DMS53 (cell line): ENCODE data around the gene HMGCS1.
"Not testable (repeated sequence)": the region's sequence is repeated elsewhere in the genome, so short reads cannot be mapped to it uniquely, and the experiment has no call there.

ENCODE experiments used
- DNase-seq: peaks from one replicate; lab custom pipeline; 2025; lab: John Stamatoyannopoulos, UW

Gene HMGCS1

DNA sequence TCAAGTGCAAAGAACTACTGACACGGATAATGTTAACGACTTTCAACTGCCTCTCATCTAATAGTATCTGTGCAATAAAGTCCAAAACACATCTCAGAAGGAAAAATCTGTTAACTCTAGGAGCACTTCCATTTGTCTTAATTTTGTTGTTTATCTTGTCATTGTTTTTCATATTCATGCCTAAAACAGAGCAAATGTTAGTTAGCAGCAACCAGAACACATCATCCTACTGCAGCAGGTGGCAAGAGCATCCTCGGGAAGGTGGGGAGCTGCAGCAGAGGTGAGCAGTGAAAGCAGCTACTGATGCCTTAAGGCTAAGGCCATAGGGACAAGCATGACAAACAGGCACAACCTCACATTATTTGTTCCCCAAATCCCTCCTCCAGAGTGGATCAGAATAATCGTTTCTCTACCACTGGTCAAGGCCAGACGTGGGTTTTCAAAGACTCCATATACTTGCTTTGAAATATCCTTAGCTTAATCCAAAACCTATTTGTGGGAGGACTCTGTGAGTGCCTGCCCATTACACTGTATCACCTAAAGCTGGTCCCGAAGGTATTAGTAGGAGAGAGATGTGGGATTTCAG, 1.0 kb downstream of the HMGCS1 start:
- DNase-seq: no peak

DNA sequence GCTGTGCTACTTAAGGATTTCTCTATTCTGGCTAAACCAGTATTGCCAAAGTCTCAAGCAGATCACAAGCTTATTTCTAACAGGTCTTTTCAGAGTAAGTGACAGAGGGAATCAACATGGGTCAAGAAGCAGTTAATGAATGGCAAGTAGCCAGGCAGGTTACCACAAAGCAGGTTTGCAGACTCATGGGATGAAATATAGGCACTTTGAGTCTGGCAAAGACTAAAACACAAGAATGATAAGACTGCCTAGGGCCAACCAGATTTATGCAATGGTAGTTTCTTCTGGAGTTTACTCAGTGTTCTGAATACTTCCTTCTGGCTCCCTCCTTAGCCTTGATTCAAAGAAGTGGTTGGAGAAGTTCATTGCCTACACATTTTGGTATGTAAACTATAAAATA, 3.6 kb downstream of the HMGCS1 start:
- no peak for DNase-seq

DNA sequence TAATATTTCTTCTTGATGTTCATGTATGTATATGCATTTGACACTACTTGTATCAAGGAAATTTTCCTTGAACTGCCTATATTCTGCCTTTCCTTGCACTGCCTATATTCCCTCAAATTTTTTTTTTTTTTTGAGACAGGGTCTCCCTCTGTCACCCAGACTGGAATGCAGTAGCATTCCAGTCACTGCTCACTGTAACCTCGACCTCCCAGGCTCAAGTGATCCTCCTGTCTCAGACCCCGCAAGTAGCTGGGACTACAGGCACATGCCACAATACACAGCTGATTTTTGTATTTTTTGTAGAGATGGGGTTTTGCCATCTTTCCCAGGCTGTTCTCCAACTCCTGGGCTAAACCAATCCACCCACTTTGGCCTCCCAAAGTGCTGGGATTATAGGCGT, 4.1 kb downstream of the HMGCS1 start:
- no peak for DNase-seq

DNA sequence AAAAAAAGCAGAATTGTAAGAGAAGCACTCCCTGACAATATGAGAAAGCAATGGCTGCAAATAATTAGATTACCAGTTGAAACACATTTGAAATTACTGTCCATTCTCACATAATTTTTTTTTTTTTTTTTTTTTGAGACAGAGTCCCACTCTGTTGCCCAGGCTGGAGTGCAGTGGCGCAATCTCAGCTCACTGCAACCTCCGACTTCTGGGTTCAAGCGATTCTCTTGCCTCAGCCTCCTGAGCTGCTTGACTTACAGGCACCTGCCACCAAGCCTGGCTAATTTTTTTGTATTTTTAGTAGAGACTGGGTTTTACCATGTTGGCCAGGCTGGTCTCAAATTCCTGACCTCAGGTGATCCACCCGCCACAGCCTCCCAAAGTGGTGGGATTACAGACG, 6.3 kb downstream of the HMGCS1 start:
- not testable (repeated sequence) for DNase-seq

DNA sequence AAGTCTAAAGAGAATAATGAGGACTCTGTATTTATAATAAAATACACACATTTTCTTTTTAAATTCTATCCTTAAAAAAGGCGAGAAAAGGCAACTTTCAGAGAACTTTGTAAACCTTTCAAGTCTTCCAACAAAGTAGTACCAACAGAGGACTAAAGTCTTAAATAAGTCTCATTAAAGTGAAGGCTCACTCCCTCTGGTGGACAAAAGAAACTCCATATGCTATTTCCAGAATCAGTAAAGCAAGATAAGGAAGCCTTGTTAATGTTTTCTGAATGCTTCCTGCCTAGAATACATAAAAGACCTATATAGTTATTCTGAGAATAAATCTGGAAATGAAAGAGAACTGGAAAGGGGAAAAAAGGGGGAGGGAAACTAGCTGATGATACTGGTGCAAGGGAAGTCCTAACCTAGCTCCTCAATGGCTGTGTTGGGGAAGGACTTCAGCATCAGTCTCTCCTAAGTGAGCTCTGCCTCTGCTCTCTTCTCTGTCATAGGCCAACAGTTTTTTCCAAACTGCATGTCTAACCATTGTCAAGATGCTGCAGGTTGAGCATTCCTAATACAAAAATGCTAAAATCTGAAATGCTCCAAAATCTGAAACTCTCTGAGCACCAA, 7.2 kb downstream of the HMGCS1 start:
- peak; percentile 70 for DNase-seq

DNA sequence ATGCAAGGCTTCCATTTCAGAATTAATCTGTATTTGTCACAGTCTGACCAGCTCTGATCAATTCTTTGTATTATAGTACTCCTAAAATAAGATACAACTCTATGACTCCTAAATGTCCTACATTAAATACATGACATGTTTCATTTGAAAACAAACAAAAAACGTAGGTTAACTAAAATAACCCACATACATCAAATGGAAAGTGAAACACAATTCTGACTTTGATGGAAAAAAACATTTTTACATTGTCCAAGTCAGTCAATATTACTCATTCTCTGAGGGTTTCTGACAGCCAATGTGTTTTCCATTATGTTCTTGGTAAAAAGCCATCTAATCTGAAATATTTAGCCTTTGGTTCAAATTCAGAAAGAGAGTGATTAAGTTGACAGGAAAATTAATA, 8.7 kb downstream of the HMGCS1 start:
- DNase-seq: no peak

DNA sequence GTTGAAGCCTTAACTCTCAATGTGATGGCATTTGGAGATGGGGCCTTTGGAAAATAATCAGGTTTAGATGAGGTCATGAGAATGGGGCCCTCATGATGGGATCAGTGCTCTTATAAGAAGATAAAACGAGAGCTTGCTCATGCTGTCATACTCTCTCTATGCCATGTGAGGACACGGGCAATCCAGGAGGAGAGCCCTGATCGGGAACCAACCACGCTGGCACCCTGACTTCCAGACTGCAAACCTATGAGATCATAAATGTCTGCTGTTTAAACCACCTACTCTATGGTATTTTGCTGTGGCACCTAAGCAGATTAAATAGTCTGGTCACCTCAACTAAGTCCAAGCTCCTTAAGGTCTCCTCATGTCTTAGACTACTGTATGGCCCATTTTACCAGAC, 10.0 kb downstream of the HMGCS1 start:
- DNase-seq: no peak

DNA sequence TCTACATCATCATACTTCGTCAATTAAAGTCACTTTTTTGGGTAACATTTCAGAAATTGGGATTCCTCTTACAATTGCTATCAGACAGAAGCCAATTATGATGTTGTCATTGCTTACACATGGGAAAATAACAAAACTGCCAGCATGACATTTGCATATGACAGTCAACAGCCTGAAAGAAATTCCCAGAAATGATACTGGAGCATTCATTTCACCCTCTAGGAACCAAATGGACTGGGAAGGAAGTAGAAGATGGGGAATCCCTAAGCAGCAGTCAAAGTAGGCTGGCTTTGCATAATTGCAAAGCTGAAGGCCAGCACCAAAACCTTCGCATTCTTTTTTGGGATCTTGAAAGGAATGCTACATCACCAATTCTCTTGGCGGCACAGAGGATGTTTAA, 10.7 kb downstream of the HMGCS1 start:
- DNase-seq: no peak

DNA sequence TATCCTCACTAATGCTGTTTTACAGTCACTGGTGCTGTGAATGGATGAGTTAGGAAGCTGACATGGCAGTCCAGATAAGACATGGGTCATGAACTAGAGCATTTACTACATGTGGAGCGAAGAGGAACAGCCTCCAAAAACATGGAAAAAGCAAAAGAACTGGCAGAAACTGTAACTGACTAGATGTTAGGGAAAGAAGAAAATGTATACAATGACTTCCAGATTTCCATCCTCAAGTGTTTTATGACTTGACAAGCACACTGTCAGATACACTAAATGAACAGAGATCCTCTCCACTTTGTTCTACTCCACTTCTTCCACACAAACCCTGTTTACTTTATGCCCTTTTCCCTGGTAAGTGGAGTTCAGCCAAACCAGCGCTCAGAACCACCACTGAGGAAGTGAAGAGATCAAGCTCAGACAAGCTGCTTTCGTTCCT, 11.5 kb downstream of the HMGCS1 start:
- DNase-seq: peak; percentile 60

DNA sequence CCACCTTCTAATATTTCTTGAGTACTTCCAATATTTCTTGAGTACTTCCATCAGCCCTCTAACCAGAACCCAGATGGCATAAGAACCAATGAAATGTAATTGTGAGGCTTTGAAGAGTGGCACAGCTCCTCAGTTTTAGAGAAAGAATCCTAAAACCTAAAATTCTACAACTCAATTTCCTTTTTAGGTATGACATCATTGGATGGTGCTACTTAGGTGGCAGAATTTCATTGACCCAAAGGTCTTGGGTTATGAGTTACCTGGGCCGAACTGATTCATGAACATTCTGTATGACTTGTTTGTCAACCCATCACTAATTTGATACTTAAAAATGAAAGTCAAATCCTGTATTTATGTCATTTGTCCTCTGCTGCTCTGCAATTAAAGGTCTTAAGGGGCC, 13.1 kb downstream of the HMGCS1 start:
- no peak for DNase-seq

DNA sequence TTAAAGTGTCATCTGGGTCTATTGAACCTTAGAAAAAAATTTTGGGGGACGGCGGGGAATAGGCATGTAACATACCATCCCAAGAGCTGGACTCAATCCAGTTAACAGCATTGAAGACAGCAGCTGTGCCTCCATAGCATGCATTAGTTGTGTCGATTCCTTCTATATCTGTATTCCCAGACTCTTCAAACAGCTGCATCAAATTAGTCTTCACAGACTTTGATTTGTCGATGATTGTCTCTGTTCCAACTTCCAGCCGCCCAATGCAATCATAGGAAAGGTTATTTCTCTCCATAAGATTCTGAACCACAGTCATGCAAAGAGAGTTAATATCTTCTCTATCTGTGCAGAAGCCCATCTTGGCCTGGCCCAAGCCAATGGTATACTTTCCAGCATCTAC, 14.8 kb downstream of the HMGCS1 start:
- no peak for DNase-seq

DNA sequence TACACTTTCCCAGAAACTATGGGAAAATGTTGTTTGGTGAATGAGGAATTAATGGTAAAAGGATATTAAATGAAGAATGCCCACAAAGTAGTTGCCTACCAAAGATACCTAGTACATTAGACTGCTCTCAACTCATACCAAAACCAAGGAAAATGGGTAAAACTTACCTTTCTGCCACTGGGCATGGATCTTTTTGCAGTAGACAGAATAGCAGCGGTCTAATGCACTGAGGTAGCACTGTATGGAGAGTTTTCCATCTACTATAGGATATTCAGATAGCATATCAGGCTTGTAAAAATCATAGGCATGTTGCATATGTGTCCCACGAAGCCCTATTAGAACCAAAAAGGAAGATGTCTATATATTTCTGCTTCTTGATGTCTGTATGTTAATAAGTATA, 16.4 kb downstream of the HMGCS1 start:
- DNase-seq: no peak

DNA sequence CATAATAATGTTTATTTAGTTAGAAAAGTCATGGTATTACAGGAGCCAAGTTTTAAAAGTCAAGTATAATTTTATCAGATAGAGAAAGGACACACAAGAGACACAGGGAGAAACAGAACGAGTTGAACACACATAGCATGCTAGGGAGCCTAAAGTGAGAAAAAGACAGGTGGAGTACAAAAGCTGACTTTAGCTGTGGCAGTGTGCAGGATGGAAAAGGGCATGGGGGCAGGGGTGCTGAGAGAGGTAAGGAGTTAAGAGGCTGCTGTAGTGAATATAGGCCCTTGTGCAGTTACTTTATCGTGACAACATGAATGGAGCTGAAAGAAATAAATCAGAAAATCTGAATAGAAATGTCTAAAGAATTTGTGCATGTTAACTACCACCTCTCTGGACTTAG, 18.0 kb downstream of the HMGCS1 start:
- DNase-seq: no peak

DNA sequence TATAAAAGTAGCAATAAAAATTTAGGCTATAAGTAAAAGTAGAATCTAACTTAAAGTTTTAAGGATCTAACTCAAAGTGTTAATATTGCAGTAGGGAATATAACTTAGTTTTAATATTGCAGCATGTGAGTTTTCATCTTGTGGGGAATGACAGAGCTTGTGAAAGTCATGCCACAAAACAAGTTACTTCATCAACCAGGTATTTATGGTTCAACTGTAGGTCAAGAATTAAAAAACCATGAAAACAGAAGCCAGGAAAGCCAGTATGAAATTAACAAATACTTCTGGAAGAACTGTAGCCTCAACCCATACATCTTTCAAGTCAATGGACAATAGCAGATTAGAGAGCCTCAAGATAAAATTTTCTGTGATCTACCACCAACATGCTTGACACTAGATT, 19.0 kb downstream of the HMGCS1 start:
- DNase-seq: no peak

DNA sequence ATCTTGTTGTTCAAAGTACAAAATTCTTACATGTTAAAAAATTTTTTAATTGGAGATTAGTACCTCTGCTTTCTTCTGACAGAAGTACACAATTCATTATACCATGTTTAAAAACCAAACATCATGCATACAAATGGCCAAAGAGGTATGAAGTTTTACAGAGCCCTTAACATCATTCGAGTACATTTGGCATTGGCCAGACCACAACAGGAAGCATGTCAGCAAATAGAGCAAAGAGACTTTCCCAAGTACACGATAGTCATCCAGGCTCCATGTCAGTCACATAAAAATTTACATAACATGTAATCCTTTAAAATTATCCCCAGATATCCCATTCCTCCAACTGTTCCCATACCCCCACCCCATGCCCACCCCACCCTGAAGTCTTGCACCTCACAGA, 22.5 kb downstream of the HMGCS1 start:
- no peak for DNase-seq

DNA sequence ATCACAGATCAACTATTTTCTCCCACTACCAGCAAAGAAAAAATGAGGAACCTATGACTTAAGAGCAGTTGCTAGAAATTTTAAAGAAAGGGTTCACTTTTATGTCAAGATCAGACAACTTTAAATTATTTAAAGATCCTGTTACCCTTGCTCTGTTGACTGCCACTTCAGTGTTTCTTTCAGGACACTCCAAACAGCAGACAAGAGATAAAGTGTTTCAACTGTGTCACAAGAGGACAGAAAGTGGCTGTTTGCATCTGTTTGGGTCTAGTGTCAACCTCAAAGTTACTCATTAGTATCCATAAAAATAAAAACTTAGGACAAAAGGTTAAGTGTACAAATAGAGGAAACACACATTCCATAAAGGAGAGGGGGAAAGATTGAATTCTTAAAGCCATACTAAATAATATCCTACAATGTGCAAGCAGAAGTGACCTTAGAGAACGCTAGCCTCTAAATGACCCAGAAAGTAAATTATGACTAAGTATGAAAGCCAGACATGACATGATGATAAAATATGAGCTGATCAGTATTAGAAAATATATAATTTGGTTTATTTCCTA, 24.9 kb downstream of the HMGCS1 start:
- DNase-seq: no peak

DNA sequence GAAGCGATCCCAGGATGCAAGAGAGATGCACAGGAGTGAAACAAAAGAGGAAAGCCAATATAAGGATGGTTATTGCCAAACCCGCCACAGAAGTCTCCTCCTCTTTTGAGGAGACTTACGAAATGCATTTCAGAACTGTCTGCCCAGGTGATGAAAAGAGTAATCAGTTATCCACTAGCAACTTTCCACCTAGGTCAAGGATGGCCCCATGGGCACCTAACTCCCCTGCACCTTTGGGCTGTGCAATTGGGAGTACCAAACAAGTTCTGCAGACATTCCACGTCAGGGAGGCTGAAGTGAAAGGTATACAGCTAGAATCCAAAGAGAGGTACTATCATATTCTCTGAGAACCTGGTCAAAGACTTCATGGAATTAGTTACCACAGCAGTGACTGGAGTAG, 25.7 kb downstream of the HMGCS1 start:
- DNase-seq: no peak

DNA sequence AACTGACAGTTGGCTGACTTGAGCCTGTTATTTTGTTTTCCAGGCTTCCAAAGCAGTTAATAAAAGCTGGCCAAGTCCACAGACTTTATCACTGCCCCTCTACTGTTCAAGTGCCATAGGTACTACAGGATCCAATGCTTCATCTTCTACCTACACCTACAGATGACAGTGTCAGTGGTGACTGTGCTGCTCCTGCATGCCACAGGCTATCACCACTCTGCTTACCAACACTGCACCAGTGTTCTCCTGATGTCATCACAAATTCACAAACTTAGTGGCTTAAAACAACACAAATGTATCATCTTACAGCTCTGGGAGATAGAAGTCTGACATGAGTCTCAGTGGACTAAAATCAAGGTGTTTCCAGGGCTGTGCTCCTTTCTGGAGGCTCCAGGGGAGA, 26.6 kb downstream of the HMGCS1 start:
- DNase-seq: no peak

DNA sequence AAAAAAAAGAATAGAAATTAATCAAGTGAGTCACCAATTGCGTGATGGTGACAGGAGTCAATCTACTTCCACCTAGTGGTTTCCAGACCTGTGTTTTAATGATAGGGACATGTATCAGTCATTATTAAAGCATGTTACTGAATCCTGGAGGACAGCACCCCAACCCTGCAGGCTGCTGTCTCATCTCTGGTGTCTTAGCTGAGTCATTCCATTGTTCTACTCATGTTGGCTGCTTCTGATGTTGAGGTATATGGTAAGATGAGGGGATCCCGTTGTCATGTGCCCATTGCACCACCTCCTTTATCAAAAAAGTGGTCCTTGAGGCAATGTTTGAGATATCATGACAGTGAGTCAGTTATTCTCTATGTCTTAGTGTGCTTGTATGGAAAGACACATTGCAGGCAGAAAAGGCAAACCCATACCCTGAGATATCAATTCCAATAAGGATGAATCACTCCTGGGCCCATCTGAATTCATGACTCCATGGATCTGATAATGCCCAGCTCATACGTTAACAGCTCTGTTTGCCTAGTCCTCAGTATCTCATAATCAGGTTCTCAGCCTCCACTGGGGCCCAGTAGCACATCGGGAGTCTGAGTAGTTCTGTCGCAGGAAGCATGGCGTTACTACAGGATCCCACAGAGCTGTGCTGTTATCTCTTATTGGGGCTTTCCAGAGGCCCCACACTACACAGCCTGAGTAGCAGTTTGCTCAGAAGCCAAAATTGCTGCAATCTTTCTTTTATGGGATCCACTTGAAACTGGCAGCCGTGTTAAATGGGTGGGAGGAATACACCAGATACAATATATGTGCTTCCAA, 31.2 kb downstream of the HMGCS1 start:
- DNase-seq: no peak

DNA sequence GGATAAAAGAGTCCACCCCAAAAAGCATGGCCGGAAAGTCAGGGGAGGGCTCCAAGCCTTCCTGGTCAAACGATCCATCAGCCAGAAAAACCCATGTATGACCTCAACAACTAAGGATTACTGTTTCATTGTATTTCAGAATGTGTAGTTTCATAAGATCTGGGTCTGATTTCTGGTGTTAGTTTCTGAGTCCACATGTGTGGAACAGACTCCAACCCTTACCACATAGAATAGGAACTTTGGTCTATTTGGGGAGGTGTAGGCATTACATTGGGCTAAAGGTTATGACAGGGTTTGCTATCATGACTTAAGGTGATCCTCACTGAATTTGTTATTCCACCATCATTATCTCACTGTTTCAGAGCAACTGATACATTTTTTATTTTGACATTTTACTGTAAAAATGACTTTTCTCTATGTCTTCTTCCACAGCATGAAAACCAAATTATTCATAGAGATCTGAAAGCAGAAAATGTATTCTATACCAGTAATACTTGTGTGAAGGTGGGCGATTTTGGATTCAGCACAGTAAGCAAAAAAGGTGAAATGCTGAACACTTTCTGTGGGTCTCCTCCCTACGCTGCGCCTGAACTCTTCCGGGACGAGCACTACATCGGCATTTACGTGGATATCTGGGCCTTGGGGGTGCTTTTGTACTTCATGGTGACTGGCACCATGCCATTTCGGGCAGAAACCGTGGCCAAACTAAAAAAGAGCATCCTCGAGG, 33.5 kb downstream of the HMGCS1 start:
- no peak for DNase-seq

DNA sequence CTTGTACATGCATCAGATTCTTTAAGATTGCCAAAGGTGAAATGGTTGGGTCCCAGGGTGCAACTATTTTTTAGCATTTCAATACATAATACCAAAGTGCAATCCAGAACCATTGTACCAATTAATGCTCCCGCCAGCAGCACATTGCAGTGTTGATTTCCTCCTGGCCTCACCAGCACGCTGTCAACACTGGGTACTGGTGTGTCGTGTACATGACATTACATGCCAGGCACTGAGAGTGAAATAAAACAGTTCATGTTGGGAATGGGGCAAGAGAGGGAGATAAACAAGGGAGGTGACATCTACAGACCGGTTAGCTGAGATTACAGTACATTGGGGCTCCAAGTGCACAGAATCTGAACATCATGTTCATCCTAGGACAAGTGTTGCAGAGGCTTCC, 37.8 kb downstream of the HMGCS1 start:
- no peak for DNase-seq

DNA sequence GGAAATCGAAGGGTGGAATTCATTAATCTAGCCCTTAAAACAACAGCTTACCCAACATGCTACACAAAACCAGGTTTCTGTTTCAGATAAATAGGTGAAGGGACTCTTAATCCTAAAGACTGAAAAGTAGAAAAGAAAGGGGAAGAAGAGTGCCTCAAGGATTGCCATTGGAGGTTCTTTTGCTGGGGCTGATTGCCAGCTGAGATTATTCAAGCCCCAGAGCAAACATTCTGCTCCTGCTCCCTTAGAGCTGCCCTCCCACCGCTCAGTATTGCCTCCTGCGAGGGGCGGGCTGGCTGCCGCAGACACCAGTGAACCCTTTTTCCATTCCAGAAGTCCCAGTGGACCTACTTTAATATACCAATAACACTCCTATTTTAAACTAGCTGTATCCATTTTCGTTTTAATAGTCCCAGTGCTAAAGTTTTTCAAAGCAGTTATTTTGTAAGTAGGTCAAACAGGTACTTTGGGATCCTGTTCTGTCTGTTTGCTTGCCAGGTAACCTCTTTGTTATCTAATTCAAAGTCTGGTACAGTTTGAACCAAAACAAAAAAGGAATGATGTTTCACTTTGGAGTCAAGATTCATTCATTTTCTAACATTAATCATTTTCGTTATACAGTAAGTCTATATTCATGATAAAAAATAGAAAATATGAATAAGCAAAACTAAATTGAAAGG, 38.6 kb downstream of the HMGCS1 start:
- DNase-seq: no peak
